NCI-H2029 (cell line): ENCODE measurements around the gene FAM111A.

Experiments used
- DNase-seq: peaks from one replicate; lab custom pipeline; 2025; lab: John Stamatoyannopoulos, UW

FAM111A gene

GRCh38 chr11:59141673-59142460 lies 789 bp upstream of the FAM111A start:
- DNase-seq = no peak

GRCh38 chr11:59144096-59144495 lies 1.4 kb downstream of the FAM111A start:
- DNase-seq = no peak

GRCh38 chr11:59144579-59145345 lies 2.1 kb downstream of the FAM111A start:
- peak; percentile 95 for DNase-seq

GRCh38 chr11:59145534-59145933 lies 2.9 kb downstream of the FAM111A start:
- DNase-seq = no peak

- DNase-seq = no peak
These were observed 9.1 kb downstream of the FAM111A start for GRCh38 chr11:59151761-59152160.

- no peak for DNase-seq
These were observed 9.8 kb downstream of the FAM111A start for GRCh38 chr11:59152312-59152951.

- DNase-seq = no peak
These were observed 12.0 kb downstream of the FAM111A start for GRCh38 chr11:59154610-59155009.

GRCh38 chr11:59157433-59157832 lies 14.8 kb downstream of the FAM111A start:
- DNase-seq = no peak

- DNase-seq = peak; percentile 79
These were observed 15.8 kb downstream of the FAM111A start for GRCh38 chr11:59158206-59159068.

- DNase-seq = no peak
These were observed 21.4 kb downstream of the FAM111A start for GRCh38 chr11:59164028-59164427.

GRCh38 chr11:59171508-59172322 lies 29.1 kb downstream of the FAM111A start, which contains the start of gene DTX4:
DTX4 (plus strand) TSS chr11:59172132; CDS start chr11:59172596, 464 bp downstream.
- DNase-seq = peak; percentile 85

GRCh38 chr11:59172345-59173079 lies 29.9 kb downstream of the FAM111A start:
- DNase-seq = no peak

- DNase-seq = no peak
These were observed 30.7 kb downstream of the FAM111A start for GRCh38 chr11:59173080-59173963.

- no peak for DNase-seq
These were observed 31.5 kb downstream of the FAM111A start for GRCh38 chr11:59173964-59174663.

- DNase-seq = no peak
These were observed 32.0 kb downstream of the FAM111A start for GRCh38 chr11:59174664-59175033.

GRCh38 chr11:59175091-59175501 lies 32.4 kb downstream of the FAM111A start:
- DNase-seq = no peak

- DNase-seq = no peak
These were observed 33.7 kb downstream of the FAM111A start for GRCh38 chr11:59176330-59176729.

GRCh38 chr11:59178402-59178801 lies 35.7 kb downstream of the FAM111A start:
- DNase-seq = no peak

GRCh38 chr11:59179121-59179520 lies 36.5 kb downstream of the FAM111A start:
- no peak for DNase-seq
